CD4-positive, alpha-beta T cell (primary cell): Measurements from ENCODE around the gene MELTF. TPM values are rescaled to one million over a fixed set of nuclear protein-coding genes. Genes with fewer than 3 reads are reported as not detected.

Experiments
- ATAC-seq: fragments of 200-7000 bp; cut with Tn5 transposase; one replicate; pipeline ENCODE4 v1.10.0; 2022; ENCODE audit warnings: mild to moderate bottlenecking; ENCODE audit not compliant: poor library complexity
- CTCF ChIA-PET: fragments of 350-600 bp; sonication (Branson Sonifier 250); formaldehyde crosslinking; loops from one replicate; lab custom pipeline; 2021; ENCODE audit warnings: antibody characterized with exemption, inconsistent platforms; lab: Charles Lee
- POLR2A ChIA-PET: fragments of 350-600 bp; sonication (Branson Sonifier 250); formaldehyde crosslinking; loops from one replicate; lab custom pipeline; 2021; ENCODE audit warnings: antibody characterized with exemption, inconsistent platforms; lab: Charles Lee
- DNase-seq, 14 experiments: peaks; one replicate each; pipeline ENCODE4 v3.0.0-alpha.2; 2013 to 2020; ENCODE audit warnings: mixed read lengths in 2 of 14
- H3K27ac ChIP-seq, 2 donors: one replicate each; pipeline versions ENCODE4 v1.5.1 to v1.7.0; 2013; ENCODE audit warnings: low read length in 2 of 2, low read depth in 1 of 2, mild to moderate bottlenecking in 1 of 2
- H3K27me3 ChIP-seq, 2 experiments: 1 replicate in 1 of 2; 2 replicates in 1 of 2; pipeline versions ENCODE4 v1.6.1 to v1.7.0; 2013; ENCODE audit warnings: low read length in 2 of 2, control low read depth in 1 of 2, mild to moderate bottlenecking in 1 of 2, moderate library complexity in 1 of 2; ENCODE audit not compliant: insufficient read depth in 2 of 2, control insufficient read depth in 1 of 2
- H3K36me3 ChIP-seq: one replicate; pipeline ENCODE4 v1.6.1; 2013; ENCODE audit warnings: low read length, control low read depth; ENCODE audit not compliant: insufficient read depth
- H3K4me1 ChIP-seq: one replicate; pipeline ENCODE4 v1.6.1; 2013; ENCODE audit warnings: low read length, control low read depth; ENCODE audit not compliant: insufficient read depth
- H3K4me3 ChIP-seq: one replicate; pipeline ENCODE4 v1.5.1; 2013; ENCODE audit warnings: mild to moderate bottlenecking, low read length, moderate library complexity
- H3K9me3 ChIP-seq, 2 experiments: 1 replicate in 1 of 2; 2 replicates in 1 of 2; pipeline versions ENCODE4 v1.6.1 to v1.7.0; 2013; ENCODE audit warnings: low read length in 2 of 2, mild to moderate bottlenecking in 2 of 2, control low read depth in 1 of 2, moderate library complexity in 1 of 2; ENCODE audit not compliant: control insufficient read depth in 1 of 2, insufficient read depth in 1 of 2
- H3K27ac Mint-ChIP-seq: one replicate; pipeline ENCODE4 v1.8.0; 2020; ENCODE audit warnings: mixed read lengths
- H3K27me3 Mint-ChIP-seq: one replicate; pipeline ENCODE4 v1.8.0; 2021; ENCODE audit warnings: mixed read lengths
- H3K36me3 Mint-ChIP-seq: one replicate; pipeline ENCODE4 v1.8.0; 2021; ENCODE audit warnings: low read depth, mixed read lengths
- H3K4me1 Mint-ChIP-seq: one replicate; pipeline ENCODE4 v1.8.0; 2021; ENCODE audit warnings: low read depth, mixed read lengths
- H3K4me3 Mint-ChIP-seq: one replicate; pipeline ENCODE4 v1.8.0; 2020; ENCODE audit warnings: mild to moderate bottlenecking, mixed read lengths
- H3K9me3 Mint-ChIP-seq: one replicate; pipeline ENCODE4 v1.8.0; 2020; ENCODE audit warnings: mixed read lengths
- CTCF ChIP-seq: fragments of 200-600 bp; IDR thresholded peaks from one replicate; pipeline ENCODE4 v1.8.0; 2022; ENCODE audit warnings: antibody characterized with exemption, mild to moderate bottlenecking
- intact Hi-C, 2 experiments: fragments of 100-400 bp; cut with DNase I in 1 of 2; cut with micrococcal nuclease in 1 of 2; formaldehyde crosslinking; loops; one replicate each; pipeline versions ENCODE4 v1.15.1 to v1.9.0; 2023 to 2025; cut with DNase I, micrococcal nuclease
- total RNA-seq, 174 experiments: library from RNA in 2 of 174; stranded (reverse) in 2 of 174; gene quantifications; one replicate each; pipeline ENCODE4 v1.2.3 and lab custom pipeline; 2021 to 2026

The MELTF gene
- total RNA-seq, 2 experiments from 2014 or later = 0.89 to 1.2 TPM

- ChIA-PET POLR2A (no interaction called here), CTCF (no interaction called here)
- intact Hi-C loops = no loop called here
- Histone ChIP-seq H3K27ac (no peak overlapping the region), H3K9me3 (peaks cover 0 to 5% of the 10 kb centered on the region in 2 experiments), H3K4me3 (no peak overlapping the region), H3K36me3 (no peaks in the 10 kb centered on the region), H3K4me1 (no peaks in the 10 kb centered on the region), H3K27me3 (no peaks in the 10 kb centered on the region)
- no peaks in the 10 kb centered on the region for H3K36me3 Mint-ChIP-seq
- DNase-seq (no peak), ATAC-seq (no peak)
- no peaks in the 10 kb centered on the region for H3K27me3 Mint-ChIP-seq
- TF ChIP-seq CTCF = no peak
- H3K9me3 Mint-ChIP-seq = no peaks in the 10 kb centered on the region
- no peaks in the 10 kb centered on the region for H3K4me1 Mint-ChIP-seq
- H3K27ac Mint-ChIP-seq = no peak overlapping the region
- no peak overlapping the region for H3K4me3 Mint-ChIP-seq
Observed at GRCh38 chr3:197014942-197015575, 14.6 kb downstream of the MELTF start.

GRCh38 chr3:197014024-197014423 lies 15.6 kb downstream of the MELTF start:
- no peaks in the 10 kb centered on the region for H3K27me3 ChIP-seq
- ATAC-seq (no peak), DNase-seq (no peak)
- no peak overlapping the region for H3K4me3 ChIP-seq
- Mint-ChIP-seq H3K27ac (no peak overlapping the region), H3K4me1 (no peaks in the 10 kb centered on the region), H3K9me3 (no peaks in the 10 kb centered on the region), H3K27me3 (no peaks in the 10 kb centered on the region), H3K4me3 (no peak overlapping the region), H3K36me3 (no peaks in the 10 kb centered on the region)
- H3K9me3 ChIP-seq = peaks cover 0 to 5% of the 10 kb centered on the region in 2 experiments
- intact Hi-C loops = no loop called here
- TF ChIP-seq CTCF = no peak
- ChIA-PET CTCF (no interaction called here), POLR2A (no interaction called here)
- H3K36me3 ChIP-seq = no peaks in the 10 kb centered on the region
- H3K4me1 ChIP-seq = no peaks in the 10 kb centered on the region
- H3K27ac ChIP-seq = no peak overlapping the region

GRCh38 chr3:197012540-197012883 lies 17.1 kb downstream of the MELTF start:
- H3K36me3 ChIP-seq = no peaks in the 10 kb centered on the region
- Mint-ChIP-seq H3K4me1 (no peaks in the 10 kb centered on the region), H3K27me3 (no peaks in the 10 kb centered on the region), H3K4me3 (no peak overlapping the region), H3K9me3 (no peaks in the 10 kb centered on the region), H3K36me3 (no peaks in the 10 kb centered on the region), H3K27ac (no peak overlapping the region)
- H3K4me3 ChIP-seq = no peak overlapping the region
- no peak for ATAC-seq
- no peaks in the 10 kb centered on the region for H3K4me1 ChIP-seq
- DNase-seq = no peak
- CTCF ChIA-PET = interaction anchor here (1.9 kb wide), 1 partner anchor 9 kb away, joined by 4 read pairs; no protein-coding TSS in a partner anchor
- POLR2A ChIA-PET = no interaction called here
- H3K27me3 ChIP-seq = no peaks in the 10 kb centered on the region
- intact Hi-C loops = no loop called here
- TF ChIP-seq CTCF = no peak
- no peak overlapping the region for H3K27ac ChIP-seq
- H3K9me3 ChIP-seq = peaks cover 0 to 5% of the 10 kb centered on the region in 2 experiments
